Lower leg skin (tissue), 4 donors: Measurements from ENCODE around the gene GTF2IRD2. TPM values are rescaled to one million over a fixed set of nuclear protein-coding genes. Genes with fewer than 3 reads are reported as not detected.
"Not testable (repeated sequence)": the region's sequence is repeated elsewhere in the genome, so short reads cannot be mapped to it uniquely, and the experiment has no call there.

ENCODE experiments used
- DNase-seq, 2 donors: peaks; one replicate each; pipeline ENCODE4 v3.0.0-alpha.2; 2019; ENCODE audit warnings: low spot score in 2 of 2
- H3K4me3 ChIP-seq: fragments of 200-600 bp; sonication (generic); 2 replicates; pipeline ENCODE4 v1.5.1; 2017; ENCODE audit warnings: mild to moderate bottlenecking, low read depth; ENCODE audit not compliant: poor library complexity, severe bottlenecking
- WGBS, 2 donors: methylation state at CpG; one replicate each; pipeline ENCODE4 v1.1.5; 2018; 5-methylcytosine and 5-hydroxymethylcytosine counted together
- intact Hi-C: fragments of 100-400 bp; cut with DNase I; formaldehyde crosslinking; loops from one replicate; pipeline ENCODE4 v1.15.0; 2023; ENCODE audit warnings: low total_unique reads
- total RNA-seq, 4 donors: library from RNA; depleted of rRNA; stranded (reverse); fragments of >200 nt; gene quantifications; one replicate each; pipeline ENCODE4 v1.1.0, GENCODE V29; 2016

The GTF2IRD2 gene
- total RNA-seq, 4 donors from 2014 or later: 5.4 to 14.5 (median 14.4) TPM

DNA sequence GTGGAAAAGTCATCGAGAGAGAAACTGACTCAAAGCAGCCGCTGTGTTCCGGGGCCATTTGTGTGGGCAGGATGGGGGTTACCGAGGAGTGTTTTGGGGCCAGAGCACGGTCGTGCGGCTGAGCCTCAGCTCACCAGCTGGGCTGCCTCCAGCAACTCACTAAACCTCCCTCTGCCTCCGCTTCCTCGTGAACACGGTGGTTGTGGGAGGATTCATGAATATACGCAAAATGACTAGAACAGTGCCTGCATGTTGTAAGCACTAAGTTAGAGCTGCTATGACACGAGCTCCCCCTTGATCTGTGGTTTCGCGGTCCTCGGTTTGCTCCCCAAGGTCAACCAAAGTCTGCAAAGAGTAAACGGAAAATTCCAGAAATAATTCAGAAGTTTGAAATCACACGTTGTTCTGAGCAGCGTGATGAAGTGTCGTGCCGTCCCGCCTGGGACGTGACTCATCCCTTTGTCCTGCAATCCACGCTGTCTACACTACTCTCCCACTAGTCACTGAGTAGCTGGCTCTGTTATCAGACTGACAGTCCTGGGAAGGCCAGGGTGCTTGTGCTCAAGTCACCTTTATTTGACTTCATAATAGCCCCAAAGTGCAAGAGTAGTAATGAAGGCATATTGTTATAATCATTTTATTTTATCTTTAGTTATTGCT is 31.1 kb downstream of the GTF2IRD2 start:
- no CpG with 5 or more reads among the region's 23 CpGs for WGBS, 2 donors
- H3K4me3 ChIP-seq, intact Hi-C loops, DNase-seq: not testable (repeated sequence)

DNA sequence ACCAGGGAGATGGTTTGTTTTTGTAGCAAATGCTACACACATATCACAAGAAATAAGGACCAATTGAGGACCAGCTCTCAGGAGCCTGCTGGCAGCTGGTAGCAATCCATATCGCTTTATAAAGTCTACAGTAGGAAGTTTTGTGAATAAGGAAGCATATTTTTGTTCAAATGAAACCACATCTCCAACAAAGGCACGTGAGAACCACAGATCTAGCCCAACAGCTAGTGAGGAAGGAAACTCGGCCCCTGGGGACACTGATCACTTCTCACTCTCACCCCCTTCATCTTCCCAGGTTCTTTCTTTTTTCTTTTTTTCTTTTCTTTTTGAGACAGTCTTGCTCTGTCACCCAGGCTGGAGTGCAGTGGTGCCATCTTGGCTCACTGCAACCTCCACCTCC is 35.5 kb downstream of the GTF2IRD2 start:
- H3K4me3 ChIP-seq, DNase-seq, intact Hi-C loops: not testable (repeated sequence)
- no CpG with 5 or more reads among the region's 3 CpGs for WGBS, 2 donors

DNA sequence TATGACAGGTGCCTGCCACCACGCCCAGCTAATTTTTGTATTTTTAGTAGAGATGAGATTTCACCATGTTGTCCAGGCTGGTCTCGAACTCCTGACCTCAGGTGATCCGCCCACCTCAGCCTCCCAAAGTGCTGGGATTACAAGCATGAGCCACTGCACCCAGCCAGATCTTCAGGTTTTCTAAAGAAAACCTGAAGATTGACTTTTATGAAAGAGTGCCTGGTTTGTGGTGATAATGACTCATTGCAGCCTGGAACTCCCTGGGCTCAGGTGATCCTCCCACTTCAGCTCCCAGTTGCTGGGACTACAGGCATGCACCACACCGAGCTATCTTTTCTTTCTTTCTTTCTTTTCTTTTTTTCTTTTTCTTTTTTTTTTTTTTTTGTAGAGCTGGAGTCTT is 52.8 kb downstream of the GTF2IRD2 start:
- intact Hi-C loops, DNase-seq, H3K4me3 ChIP-seq: not testable (repeated sequence)
- 71 to 75% methylated on average over 1 of the region's 4 CpGs for WGBS, 2 donors

DNA sequence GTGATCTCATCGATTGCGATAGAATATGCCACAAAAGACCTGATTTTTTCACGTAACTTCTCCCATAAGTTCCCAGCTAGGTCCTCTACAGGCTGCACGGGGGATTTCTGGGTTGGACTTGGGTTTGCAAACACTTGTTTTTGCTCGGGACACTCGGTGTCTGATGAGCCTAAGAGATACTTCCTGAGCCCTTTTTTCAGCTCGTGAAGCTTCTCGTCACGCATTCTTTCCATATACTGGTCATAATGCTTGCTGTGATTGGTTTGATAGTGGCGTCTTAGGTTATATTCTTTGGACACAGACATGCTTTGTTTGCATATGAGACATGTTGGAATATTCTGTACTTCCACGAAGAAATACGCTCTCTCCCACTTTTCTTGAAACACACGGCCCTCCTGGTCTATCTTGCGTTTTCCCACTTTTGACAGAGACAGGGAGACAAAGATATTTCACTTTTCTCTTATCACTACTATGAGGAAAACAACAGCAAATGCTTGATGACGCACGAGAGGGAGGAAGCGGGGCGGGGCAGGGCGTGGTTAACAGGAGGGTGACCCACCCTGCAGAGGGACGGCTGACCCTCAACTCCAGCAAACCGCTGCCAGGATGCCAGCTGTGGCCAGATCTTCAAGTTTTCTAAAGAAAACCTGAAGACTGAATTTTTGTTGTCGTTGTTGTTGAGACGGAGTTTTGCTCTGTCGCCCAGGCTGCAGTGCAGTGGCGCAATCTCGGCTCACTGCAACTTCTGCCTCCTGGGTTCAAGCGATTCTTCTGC is 53.4 kb downstream of the GTF2IRD2 start:
- WGBS, 2 donors: 70% methylated on average over 2 of the region's 27 CpGs; no CpG with 5 or more reads in 1 of the 2 donors
- DNase-seq, intact Hi-C loops, H3K4me3 ChIP-seq: not testable (repeated sequence)

DNA sequence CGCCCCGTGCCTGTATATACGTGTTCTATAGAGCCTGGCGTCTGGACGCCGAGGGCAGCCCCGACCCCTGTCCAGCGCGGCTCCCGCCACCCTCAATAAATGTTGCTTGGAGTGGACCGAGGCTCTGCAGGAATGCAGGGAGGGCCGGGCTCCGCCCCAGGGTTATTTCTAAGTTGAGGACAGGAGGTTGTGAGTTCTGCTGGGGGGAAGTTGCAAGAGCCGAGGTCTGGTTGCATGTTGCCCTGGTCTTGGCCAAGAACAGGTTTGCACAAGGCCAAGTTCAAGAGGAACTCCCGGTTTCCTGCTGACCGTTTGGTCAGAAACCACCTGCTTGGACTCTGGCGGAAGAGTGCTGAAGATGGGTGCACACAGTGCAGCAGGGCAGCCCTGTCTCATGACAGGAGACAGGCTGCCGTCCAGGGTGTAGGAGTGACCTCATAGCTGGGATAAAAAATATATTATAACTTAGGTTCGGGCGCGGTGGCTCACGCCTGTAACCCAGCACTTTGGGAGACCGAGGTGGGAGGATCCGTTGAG is 62.1 kb downstream of the GTF2IRD2 start:
- intact Hi-C loops, H3K4me3 ChIP-seq, DNase-seq: not testable (repeated sequence)
- no CpG with 5 or more reads among the region's 24 CpGs for WGBS, 2 donors

DNA sequence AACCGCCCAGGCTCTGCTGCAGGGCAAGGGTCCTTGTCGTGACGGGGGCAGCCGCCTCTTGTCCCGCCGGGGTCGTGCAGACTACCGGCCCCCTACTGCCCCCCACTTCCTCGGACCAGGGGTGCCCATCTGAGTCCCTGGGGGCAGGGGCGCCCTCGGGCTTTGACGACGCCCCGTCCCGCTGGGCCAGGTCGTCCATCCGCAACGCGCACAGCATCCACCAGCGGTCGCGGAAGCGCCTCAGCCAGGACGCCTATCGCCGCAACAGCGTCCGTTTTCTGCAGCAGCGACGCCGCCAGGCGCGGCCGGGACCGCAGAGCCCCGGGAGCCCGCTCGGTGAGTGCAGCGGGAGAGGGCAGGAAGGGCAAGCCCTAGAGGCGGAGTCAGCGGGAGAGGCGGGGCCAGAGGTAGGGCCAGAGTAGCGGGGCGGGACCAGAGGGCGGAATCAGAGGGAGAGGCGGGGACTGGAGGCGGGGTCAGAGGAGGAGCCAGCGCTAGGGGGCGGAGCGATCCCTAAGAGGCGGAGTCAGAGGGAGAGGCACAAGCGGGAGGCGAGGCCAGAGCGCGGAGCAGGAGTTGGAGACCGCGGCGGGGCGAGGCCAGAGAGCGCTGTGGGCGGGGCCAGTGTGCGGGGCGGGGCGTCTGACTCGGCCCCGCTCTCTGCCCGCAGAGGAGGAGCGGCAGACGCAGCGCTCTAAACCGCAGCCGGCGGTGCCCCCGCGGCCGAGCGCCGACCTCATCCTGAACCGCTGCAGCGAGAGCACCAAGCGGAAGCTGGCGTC is 62.8 kb downstream of the GTF2IRD2 start:
- WGBS, 2 donors: 1% methylated on average over 14 of the region's 82 CpGs; no CpG with 5 or more reads in 1 of the 2 donors
- H3K4me3 ChIP-seq: not testable (repeated sequence)

DNA sequence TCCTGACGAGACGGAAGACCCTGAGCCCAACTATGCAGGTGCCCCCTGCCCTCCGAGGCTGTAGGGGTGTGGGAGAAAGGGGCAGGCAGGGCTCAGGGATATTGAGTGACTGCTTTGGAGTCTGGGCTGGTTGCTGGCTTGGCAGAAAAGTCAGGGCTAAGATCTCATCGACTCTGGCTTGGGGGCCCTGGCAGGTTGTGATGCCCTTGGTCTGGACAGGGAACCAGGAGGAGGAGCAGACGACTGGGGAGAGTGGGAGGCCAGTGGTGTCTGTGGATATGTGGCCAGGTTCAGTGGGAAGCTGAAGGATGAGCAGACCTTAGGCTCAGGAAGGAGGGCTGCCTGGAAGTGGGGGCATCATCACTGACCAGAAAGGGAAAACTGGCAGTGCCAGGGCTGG is 67.8 kb downstream of the GTF2IRD2 start:
- 70 to 73% methylated on average over 2 of the region's 5 CpGs for WGBS, 2 donors
- intact Hi-C loops, H3K4me3 ChIP-seq: not testable (repeated sequence)

More for the DNA sequence above, 62.8 kb downstream of the GTF2IRD2 start:
- peak; percentile 95 to 99 for DNase-seq
- intact Hi-C loops: not testable (repeated sequence)

GRCh38 chr7:74781746-74782145 is 69.7 kb downstream of the GTF2IRD2 start:
- WGBS, 2 donors: 79% methylated on average over 4 of the region's 6 CpGs; no CpG with 5 or more reads in 1 of the 2 donors
- DNase-seq, H3K4me3 ChIP-seq, intact Hi-C loops: not testable (repeated sequence)

More for the DNA sequence above, 67.8 kb downstream of the GTF2IRD2 start:
- peak in 1 of 2 donors; percentile 62 for DNase-seq

GRCh38 chr7:74779053-74779452 is 72.4 kb downstream of the GTF2IRD2 start:
- WGBS, 2 donors: no CpG with 5 or more reads among the region's 17 CpGs
- intact Hi-C loops, DNase-seq, H3K4me3 ChIP-seq: not testable (repeated sequence)

DNA sequence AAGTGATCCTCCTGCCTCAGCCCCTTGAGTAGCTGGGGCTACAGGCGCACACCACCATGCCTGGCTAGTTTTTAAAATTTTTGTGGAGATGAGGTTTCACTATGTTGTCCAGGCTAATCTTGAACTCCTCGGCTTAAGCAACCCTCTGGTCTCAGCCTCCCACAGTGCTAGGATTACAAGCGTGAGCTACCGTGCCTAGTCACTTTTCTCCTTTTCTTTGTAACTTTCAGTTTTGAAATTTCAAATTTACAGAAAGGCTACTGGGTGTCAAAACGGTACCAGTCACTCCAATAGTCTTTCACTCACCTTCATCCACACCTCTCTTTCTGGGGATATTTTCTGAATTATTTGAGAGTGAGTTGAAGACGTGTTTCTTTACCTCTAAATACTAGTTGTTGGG is 76.3 kb downstream of the GTF2IRD2 start:
- H3K4me3 ChIP-seq, DNase-seq, intact Hi-C loops: not testable (repeated sequence)
- WGBS, 2 donors: no CpG with 5 or more reads among the region's 6 CpGs

GRCh38 chr7:74773760-74774750 is 77.3 kb downstream of the GTF2IRD2 start, which contains the start of gene NCF1:
Gene NCF1, plus strand, starts transcription at chr7:74774011. Its CDS starts 21 bp downstream, at chr7:74774032.
- no CpG with 5 or more reads among the region's 21 CpGs for WGBS, 2 donors
- DNase-seq, intact Hi-C loops, H3K4me3 ChIP-seq: not testable (repeated sequence)

- WGBS, 2 donors: 100% methylated on average over 1 to 2 of the region's 6 CpGs
- H3K4me3 ChIP-seq, intact Hi-C loops: not testable (repeated sequence)
- DNase-seq: peak in 1 of 2 donors; percentile 32
These were observed 79.3 kb downstream of the GTF2IRD2 start for GRCh38 chr7:74772093-74772492.

GRCh38 chr7:74770062-74770461 is 81.3 kb downstream of the GTF2IRD2 start:
- DNase-seq: peak in 1 of 2 donors; percentile 46
- WGBS, 2 donors: 83 to 88% methylated on average over 2 to 5 of the region's 7 CpGs
- intact Hi-C loops, H3K4me3 ChIP-seq: not testable (repeated sequence)
